ENCODE measurements around the gene SLC1A2. TPM values are rescaled to one million over a fixed set of nuclear protein-coding genes. Genes with fewer than 3 reads are reported as not detected.

SLC1A2 gene
- total RNA-seq, 2 experiments from 2014 or later = not detected

- Histone ChIP-seq H3K36me3 (ENCODE audit: insufficient read depth, low read length) (no peaks in the 10 kb centered on the region), H3K27ac (ENCODE audit: low read depth, low read length, poor library complexity, severe bottlenecking) (no peak overlapping the region), H3K9me3 (ENCODE audit: low read length) (no peaks in the 10 kb centered on the region), H3K9me2 (ENCODE audit: insufficient read depth, low read length) (no peaks in the 10 kb centered on the region), H3K4me3 (ENCODE audit: low read depth, low read length, poor library complexity, severe bottlenecking) (no peak overlapping the region), H4K20me1 (ENCODE audit: insufficient read depth, low read length) (no peaks in the 10 kb centered on the region), H3K79me2 (ENCODE audit: insufficient read depth, low read depth, low read length) (no peaks in the 10 kb centered on the region), H2AFZ (ENCODE audit: low read length) (no peak overlapping the region), H3K4me2 (ENCODE audit: low read length) (no peak overlapping the region), H3K4me1 (ENCODE audit: insufficient read depth, low read length, poor library complexity, severe bottlenecking) (no peaks in the 10 kb centered on the region)
- intact Hi-C loops (cut with micrococcal nuclease; ENCODE audit: unreplicated experiment) = no loop called here
- POLR2A ChIA-PET = interaction anchor here (0.6 kb wide), 1 partner anchor 332 kb away, joined by 4 read pairs; no protein-coding TSS in a partner anchor
- CTCF ChIA-PET (ENCODE audit: unreplicated experiment) = no interaction called here
- TF ChIP-seq CTCF (conservative IDR thresholded peaks at IDR 0.05; ENCODE audit: low read length) (no peak), EZH2phosphoT487 (IDR thresholded peaks at IDR 0.05; ENCODE audit: borderline replicate concordance, low read depth, low read length) (no peak)
- BruUV-seq (replicated peaks) = no TSS peak
- DNase-seq (ENCODE audit: low spot score) = no peak
Observed at GRCh38 chr11:35260342-35260985, 158.9 kb downstream of the SLC1A2 start.

GRCh38 chr11:35259529-35259928 is 159.8 kb downstream of the SLC1A2 start:
- H3K9me2 ChIP-seq (ENCODE audit: insufficient read depth, low read length) = no peaks in the 10 kb centered on the region
- no peak overlapping the region for H3K27ac ChIP-seq (ENCODE audit: low read depth, low read length, poor library complexity, severe bottlenecking)
- H3K79me2 ChIP-seq (ENCODE audit: insufficient read depth, low read depth, low read length) = no peaks in the 10 kb centered on the region
- DNase-seq (ENCODE audit: low spot score) = no peak
- ChIA-PET CTCF (ENCODE audit: unreplicated experiment) (no interaction called here), POLR2A (no interaction called here)
- no peak overlapping the region for H3K4me3 ChIP-seq (ENCODE audit: low read depth, low read length, poor library complexity, severe bottlenecking)
- no peaks in the 10 kb centered on the region for H3K36me3 ChIP-seq (ENCODE audit: insufficient read depth, low read length)
- H3K4me1 ChIP-seq (ENCODE audit: insufficient read depth, low read length, poor library complexity, severe bottlenecking) = no peaks in the 10 kb centered on the region
- TF ChIP-seq EZH2phosphoT487 (IDR thresholded peaks at IDR 0.05; ENCODE audit: borderline replicate concordance, low read depth, low read length) (no peak), CTCF (conservative IDR thresholded peaks at IDR 0.05; ENCODE audit: low read length) (no peak)
- no TSS peak for BruUV-seq (replicated peaks)
- no peaks in the 10 kb centered on the region for H4K20me1 ChIP-seq (ENCODE audit: insufficient read depth, low read length)
- intact Hi-C loops (cut with micrococcal nuclease; ENCODE audit: unreplicated experiment) = no loop called here
- no peak overlapping the region for H3K4me2 ChIP-seq (ENCODE audit: low read length)
- no peak overlapping the region for H2AFZ ChIP-seq (ENCODE audit: low read length)
- no peaks in the 10 kb centered on the region for H3K9me3 ChIP-seq (ENCODE audit: low read length)

- Histone ChIP-seq H4K20me1 (ENCODE audit: insufficient read depth, low read length) (no peaks in the 10 kb centered on the region), H3K9me2 (ENCODE audit: insufficient read depth, low read length) (no peaks in the 10 kb centered on the region), H3K4me1 (ENCODE audit: insufficient read depth, low read length, poor library complexity, severe bottlenecking) (no peaks in the 10 kb centered on the region), H3K36me3 (ENCODE audit: insufficient read depth, low read length) (no peaks in the 10 kb centered on the region), H3K79me2 (ENCODE audit: insufficient read depth, low read depth, low read length) (no peaks in the 10 kb centered on the region), H3K27ac (ENCODE audit: low read depth, low read length, poor library complexity, severe bottlenecking) (no peak overlapping the region), H3K4me2 (ENCODE audit: low read length) (no peak overlapping the region), H3K9me3 (ENCODE audit: low read length) (no peaks in the 10 kb centered on the region), H2AFZ (ENCODE audit: low read length) (no peak overlapping the region), H3K4me3 (ENCODE audit: low read depth, low read length, poor library complexity, severe bottlenecking) (no peak overlapping the region)
- BruUV-seq (replicated peaks) = no TSS peak
- ChIA-PET CTCF (ENCODE audit: unreplicated experiment) (no interaction called here), POLR2A (interaction anchor here (0.5 kb wide), 1 partner anchor 593 kb away, joined by 3 read pairs; no protein-coding TSS in a partner anchor)
- TF ChIP-seq CTCF (conservative IDR thresholded peaks at IDR 0.05; ENCODE audit: low read length) (no peak), EZH2phosphoT487 (IDR thresholded peaks at IDR 0.05; ENCODE audit: borderline replicate concordance, low read depth, low read length) (no peak)
- intact Hi-C loops (cut with micrococcal nuclease; ENCODE audit: unreplicated experiment) = no loop called here
- no peak for DNase-seq (ENCODE audit: low spot score)
Observed at GRCh38 chr11:35257281-35257680, 162.1 kb downstream of the SLC1A2 start.
